ENCODE data around the gene EFNA1. TPM values are rescaled to one million over a fixed set of nuclear protein-coding genes. Genes with fewer than 3 reads are reported as not detected.

The EFNA1 gene
- polyA plus RNA-seq, 1 of the 3 experiments (the other 2 are of a cell fraction), result 14.4 TPM

GRCh38 chr1:155079487-155080311, 48.0 kb upstream of the EFNA1 start:
- TF ChIP-seq YY1 (IDR thresholded peaks at IDR 0.05; ENCODE audit: low read depth) (no peak), POLR2AphosphoS5 (IDR thresholded peaks at IDR 0.05; ENCODE audit: low read depth, low read length) (no peak), GATA2 (CRISPR knock-in tag; IDR thresholded peaks at IDR 0.05) (no peak), MEF2A (IDR thresholded peaks at IDR 0.05; ENCODE audit: borderline replicate concordance, low read depth) (no peak), CTCF (IDR thresholded peaks at IDR 0.05) (no peak), SIN3A (IDR thresholded peaks at IDR 0.05; ENCODE audit: borderline replicate concordance, low read depth, low read length) (no peak), GABPA (IDR thresholded peaks at IDR 0.05; ENCODE audit: low read depth) (no peak), USF1 (IDR thresholded peaks at IDR 0.05; ENCODE audit: borderline replicate concordance, low read depth) (no peak), ELF1 (IDR thresholded peaks at IDR 0.05) (no peak), REST (IDR thresholded peaks at IDR 0.05; ENCODE audit: low read depth, low read length) (no peak), TCF12 (IDR thresholded peaks at IDR 0.05) (no peak), EZH2phosphoT487 (IDR thresholded peaks at IDR 0.05; ENCODE audit: borderline replicate concordance, low read depth) (0 out of 2 replicates have a peak, but pooled peaks have one; percentile 46), FOSL2 (IDR thresholded peaks at IDR 0.05; ENCODE audit: borderline replicate concordance, low read depth) (no peak), MXI1 (IDR thresholded peaks at IDR 0.05; ENCODE audit: low read depth, low read length) (peak; percentile 71; the same call in 1 of the 2 replicates), NRF1 (IDR thresholded peaks at IDR 0.05; ENCODE audit: low read depth, low read length) (no peak), PBX3 (IDR thresholded peaks at IDR 0.05) (no peak)
- ChIA-PET CTCF (interaction anchor here (1.0 to 29.9 kb wide), 14 partner anchors 11 to 117 kb away, joined by 3 to 573 read pairs (median 4); partner anchors contain the start of genes ADAM15, DCST1, DCST2 and EFNA4), POLR2A (interaction anchor here (0.5 to 1.9 kb wide), 7 partner anchors 10 to 115 kb away, joined by 3 to 8 read pairs (median 3); partner anchors contain the start of gene ADAM15)
- peaks cover 21 to 23% of the 10 kb centered on the region in 2 experiments; a peak in 3 of 4 replicates for H3K4me1 ChIP-seq (ENCODE audit: control insufficient read depth in 1 of 2, insufficient read depth in 2 of 2, low read depth in 1 of 2, low read length in 1 of 2)
- H2AFZ ChIP-seq (ENCODE audit: low read depth), result no peak overlapping the region
- peaks cover 10% of the 10 kb centered on the region for H3F3A ChIP-seq (replicated peaks; ENCODE audit: insufficient read depth)
- peak overlapping the region; percentile 55 to 62 for H3K4me3 ChIP-seq (ENCODE audit: low read depth in 2 of 2, low read length in 1 of 2)
- no peak overlapping the region for H3K9ac ChIP-seq
- no peaks in the 10 kb centered on the region for H4K20me1 ChIP-seq (ENCODE audit: insufficient read depth)
- DNase-seq, result peak; percentile 75
- peak overlapping the region; percentile 87 for H3K4me2 ChIP-seq
- peaks cover 23% of the 10 kb centered on the region for H3K27me3 ChIP-seq (ENCODE audit: insufficient read depth)
- H3K9me2 ChIP-seq, result no peaks in the 10 kb centered on the region
- H3K27ac ChIP-seq (ENCODE audit: low read depth in 2 of 2, low read length in 1 of 2), result peak overlapping the region in 1 of 2 experiments; percentile 71; a peak in 1 of 4 replicates
- H3K79me2 ChIP-seq (ENCODE audit: insufficient read depth), result no peaks in the 10 kb centered on the region
- H3K36me3 ChIP-seq (replicated peaks in 1 of 2; ENCODE audit: control insufficient read depth in 1 of 2, insufficient read depth in 2 of 2, low read length in 1 of 2), result no peaks in the 10 kb centered on the region
- H3K9me3 ChIP-seq, result no peaks in the 10 kb centered on the region
- WGBS (ENCODE audit: low lambda C conversion rate), result 1% methylated on average over 37 of the region's 67 CpGs

All from SK-N-SH (cell line).